HepG2 (cell line): ENCODE results near the gene FFAR2. TPM values are rescaled to one million over a fixed set of nuclear protein-coding genes. Genes with fewer than 3 reads are reported as not detected.

ENCODE experiments used
- ATAC-seq: fragments of 200-7000 bp; cut with Tn5 transposase; 3 replicates; pipeline ENCODE4 v1.9.1; 2020; ENCODE audit warnings: mild to moderate bottlenecking, moderate library complexity
- BruUV-seq: library from RNA; stranded (reverse); fragments of 400-500 nt; replicated peaks from 2 replicates; lab custom pipeline; 2021; lab: Mats Ljungman, UMichigan
- CTCF ChIA-PET: fragments of 300-600 bp; formaldehyde crosslinking; extraction: SDS; loops from one replicate; lab custom pipeline; 2021; ENCODE audit warnings: low total read pairs, inconsistent platforms, low intra/inter-chr PET ratio; lab: Yijun Ruan, JAX
- POLR2A ChIA-PET: fragments of 350-600 bp; sonication (Branson Sonifier 250); formaldehyde crosslinking; loops from one replicate; lab custom pipeline; 2020; ENCODE audit warnings: antibody characterized with exemption, inconsistent platforms; lab: Yijun Ruan, JAX
- DNase-seq: peaks from one replicate; pipeline ENCODE4 v3.0.0-alpha.2; 2015; ENCODE audit warnings: low spot score
- FAIRE-seq: peaks from 3 replicates; lab custom pipeline; 2011; peaks lifted over from hg19 to GRCh38; lab: Jason Lieb, UNC
- H2AFZ ChIP-seq: one replicate; pipeline ENCODE4 v1.6.1; 2011; ENCODE audit warnings: low read length, inconsistent platforms
- H3K27ac ChIP-seq: fragments of 300-600 bp; 3 replicates; pipeline ENCODE4 v1.8.0; 2011; ENCODE audit warnings: mixed run types, mild to moderate bottlenecking, mixed read lengths, low read length, inconsistent platforms; ENCODE audit not compliant: insufficient read depth; ENCODE audit errors: extremely low read length
- H3K27me3 ChIP-seq, 2 experiments: fragments of 200-600 bp in 1 of 2; 2 replicates in 1 of 2; 3 replicates in 1 of 2; pipeline versions ENCODE4 v1.6.0 to v1.8.0; 2011; ENCODE audit warnings: low read length in 2 of 2, mild to moderate bottlenecking in 2 of 2, moderate library complexity in 2 of 2, inconsistent platforms in 1 of 2; ENCODE audit not compliant: insufficient read depth in 2 of 2, control insufficient read depth in 1 of 2
- H3K36me3 ChIP-seq, 2 experiments: fragments of 200-600 bp in 1 of 2; replicated peaks in 1 of 2; 2 replicates in 1 of 2; 3 replicates in 1 of 2; pipeline versions ENCODE4 v1.5.1 to v1.8.0; 2011; ENCODE audit warnings: low read length in 2 of 2, inconsistent platforms in 1 of 2; ENCODE audit not compliant: insufficient read depth in 2 of 2, control insufficient read depth in 1 of 2
- H3K4me1 ChIP-seq: 2 replicates; pipeline ENCODE4 v1.5.1; 2012; ENCODE audit warnings: low read length, inconsistent platforms; ENCODE audit not compliant: insufficient read depth
- H3K4me2 ChIP-seq: 2 replicates; pipeline ENCODE4 v1.6.0; 2011; ENCODE audit warnings: low read depth, low read length, inconsistent platforms
- H3K4me3 ChIP-seq, 3 experiments: fragments of 200-600 bp in 1 of 3; sonication (generic), shearing (Covaris generic) in 1 of 3; replicated peaks in 1 of 3; 2 replicates each; pipeline ENCODE4 v1.5.1; 2011 to 2016; ENCODE audit warnings: low read length in 3 of 3, inconsistent platforms in 2 of 3, low read depth in 2 of 3, mild to moderate bottlenecking in 2 of 3, control low read depth in 1 of 3, mixed read lengths in 1 of 3; ENCODE audit not compliant: insufficient read depth in 1 of 3
- H3K79me2 ChIP-seq: one replicate; pipeline ENCODE4 v1.6.1; 2011; ENCODE audit warnings: low read length, inconsistent platforms; ENCODE audit not compliant: insufficient read depth
- H3K9ac ChIP-seq: 2 replicates; pipeline ENCODE4 v1.6.0; 2011; ENCODE audit warnings: mild to moderate bottlenecking, low read depth, low read length, inconsistent platforms; ENCODE audit not compliant: insufficient read depth
- H3K9me3 ChIP-seq: 2 replicates; pipeline ENCODE4 v1.5.1; 2012; ENCODE audit warnings: mild to moderate bottlenecking, low read length
- H4K20me1 ChIP-seq: 2 replicates; pipeline ENCODE4 v1.6.0; 2011; ENCODE audit warnings: inconsistent platforms, mild to moderate bottlenecking, low read length, moderate library complexity; ENCODE audit not compliant: insufficient read depth
- MTF1 ChIP-seq: sonication (generic); formaldehyde crosslinking; IDR thresholded peaks from 2 replicates; pipeline ENCODE4 v1.5.0; 2020; ENCODE audit warnings: missing genetic modification reagents
- NFE2L1 ChIP-seq: sonication (generic); formaldehyde crosslinking; IDR thresholded peaks from 2 replicates; pipeline ENCODE4 v1.4.0; 2020; ENCODE audit warnings: missing genetic modification reagents, mild to moderate bottlenecking, borderline replicate concordance
- NFKBIZ ChIP-seq: IDR thresholded peaks from 2 replicates; pipeline ENCODE4 v1.6.1; 2018; ENCODE audit warnings: missing genetic modification reagents, missing compliant biosample characterization
- PHB2 ChIP-seq: fragments of 450-650 bp; IDR thresholded peaks from 2 replicates; pipeline ENCODE4 v1.6.1; 2018; ENCODE audit not compliant: partially characterized antibody
- PREB ChIP-seq: sonication (generic); formaldehyde crosslinking; IDR thresholded peaks from 2 replicates; pipeline ENCODE4 v1.4.0; 2020; ENCODE audit warnings: missing genetic modification reagents
- TP53 ChIP-seq: sonication (generic); formaldehyde crosslinking; conservative IDR thresholded peaks from 2 replicates; pipeline ENCODE4 v1.4.0; 2020; ENCODE audit warnings: missing genetic modification reagents
- ZFP82 ChIP-seq: sonication (generic); formaldehyde crosslinking; IDR thresholded peaks from 2 replicates; pipeline ENCODE4 v1.5.1; 2020; ENCODE audit warnings: mild to moderate bottlenecking, missing genetic modification reagents, borderline replicate concordance
- ZNF263 ChIP-seq: sonication (generic); formaldehyde crosslinking; IDR thresholded peaks from 2 replicates; pipeline ENCODE4 v1.4.0; 2020; ENCODE audit warnings: missing genetic modification reagents
- ZNF296 ChIP-seq: sonication (generic); formaldehyde crosslinking; conservative IDR thresholded peaks from 2 replicates; pipeline ENCODE4 v1.5.0; 2020; ENCODE audit warnings: mild to moderate bottlenecking, missing genetic modification reagents
- WGBS: methylation state at CpG from one replicate; pipeline ENCODE4 v1.1.6; 2017; ENCODE audit warnings: low lambda C conversion rate; 5-methylcytosine and 5-hydroxymethylcytosine counted together
- in situ Hi-C: cut with HindIII; loops from 2 replicates; pipeline ENCODE4 v1.10.0; 2017; ENCODE audit warnings: low pct_unique_long_range_greater_than_20kb; ENCODE audit not compliant: extremely low pct_ligation_motif_present
- intact Hi-C: fragments of 100-400 bp; cut with micrococcal nuclease; formaldehyde crosslinking; loops from one replicate; pipeline ENCODE4 v1.10.0; 2022; ENCODE audit not compliant: unreplicated experiment
- polyA plus RNA-seq, 8 experiments: library from polyadenylated mRNA; depleted of rRNA in 3 of 8; stranded (reverse) in 7 of 8; unstranded in 1 of 8; fragments of >200 nt; fragmentation: Illumina TruSeq in 4 of 8; extraction: Trizol in 4 of 8; gene quantifications; 2 replicates each; pipeline versions ENCODE4 v1.2.1 to v1.2.3, GENCODE V29; 2011 to 2016; ENCODE audit warnings: low read depth in 4 of 8, missing spikeins in 1 of 8, mixed read lengths in 1 of 8; ENCODE audit not compliant: insufficient read depth in 1 of 8
- total RNA-seq, 5 experiments: library from RNA; depleted of rRNA; stranded (reverse); fragments of >200 nt; fragmentation: Illumina TruSeq; extraction: Trizol; gene quantifications; 2 replicates each; pipeline ENCODE4 v1.2.3, GENCODE V29; 2016; ENCODE audit warnings: low read depth in 1 of 5
- TF ChIP-seq, protein P1 (sequence below): sonication (generic); formaldehyde crosslinking; IDR thresholded peaks from 2 replicates; pipeline ENCODE4 v1.5.0; 2020; ENCODE audit warnings: mild to moderate bottlenecking, missing genetic modification reagents
- TF ChIP-seq, protein P2 (sequence below): sonication (generic); formaldehyde crosslinking; IDR thresholded peaks from 2 replicates; pipeline ENCODE4 v1.4.0; 2020; ENCODE audit warnings: missing genetic modification reagents, borderline replicate concordance
- TF ChIP-seq, protein P3 (sequence below): sonication (generic); formaldehyde crosslinking; IDR thresholded peaks from 2 replicates; pipeline ENCODE4 v1.4.0; 2020; ENCODE audit warnings: missing genetic modification reagents

Gene FFAR2
- total and polyA plus RNA-seq, 2 of the 13 experiments (the other 11 are each of a cell fraction or from before 2014, with no cell fraction given): 0.12 TPM; not detected in 1

DNA sequence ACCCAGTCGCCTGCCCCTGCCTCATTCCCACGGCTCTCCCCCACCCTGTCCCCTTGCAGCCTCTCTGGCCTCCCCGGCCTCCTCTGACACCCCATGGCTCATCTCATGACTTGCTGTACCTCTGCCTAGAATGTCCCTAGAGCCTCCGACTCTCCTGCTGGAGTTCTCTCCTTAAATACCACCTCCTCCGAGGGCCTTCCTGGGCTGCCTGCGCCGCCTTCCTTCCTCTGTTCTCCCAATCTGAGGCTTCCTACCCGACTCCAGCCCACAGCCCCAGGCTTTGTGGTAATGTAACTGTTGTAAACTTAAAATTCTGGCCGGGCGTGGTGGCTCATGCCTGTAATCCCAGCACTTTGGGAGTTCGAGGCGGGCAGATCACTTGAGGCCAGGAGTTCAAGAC is 49.5 kb upstream of the FFAR2 start (continued):
- TF ChIP-seq TP53 (CRISPR knock-in tag): no peak
- TF ChIP-seq, protein P1, sequence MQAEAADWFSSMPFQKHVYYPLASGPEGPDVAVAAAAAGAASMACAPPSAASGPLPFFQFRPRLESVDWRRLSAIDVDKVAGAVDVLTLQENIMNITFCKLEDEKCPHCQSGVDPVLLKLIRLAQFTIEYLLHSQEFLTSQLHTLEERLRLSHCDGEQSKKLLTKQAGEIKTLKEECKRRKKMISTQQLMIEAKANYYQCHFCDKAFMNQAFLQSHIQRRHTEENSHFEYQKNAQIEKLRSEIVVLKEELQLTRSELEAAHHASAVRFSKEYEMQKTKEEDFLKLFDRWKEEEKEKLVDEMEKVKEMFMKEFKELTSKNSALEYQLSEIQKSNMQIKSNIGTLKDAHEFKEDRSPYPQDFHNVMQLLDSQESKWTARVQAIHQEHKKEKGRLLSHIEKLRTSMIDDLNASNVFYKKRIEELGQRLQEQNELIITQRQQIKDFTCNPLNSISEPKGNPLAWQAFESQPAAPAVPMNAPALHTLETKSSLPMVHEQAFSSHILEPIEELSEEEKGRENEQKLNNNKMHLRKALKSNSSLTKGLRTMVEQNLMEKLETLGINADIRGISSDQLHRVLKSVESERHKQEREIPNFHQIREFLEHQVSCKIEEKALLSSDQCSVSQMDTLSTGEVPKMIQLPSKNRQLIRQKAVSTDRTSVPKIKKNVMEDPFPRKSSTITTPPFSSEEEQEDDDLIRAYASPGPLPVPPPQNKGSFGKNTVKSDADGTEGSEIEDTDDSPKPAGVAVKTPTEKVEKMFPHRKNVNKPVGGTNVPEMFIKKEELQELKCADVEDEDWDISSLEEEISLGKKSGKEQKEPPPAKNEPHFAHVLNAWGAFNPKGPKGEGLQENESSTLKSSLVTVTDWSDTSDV (CRISPR knock-in tag): no peak
- TF ChIP-seq, protein P2, sequence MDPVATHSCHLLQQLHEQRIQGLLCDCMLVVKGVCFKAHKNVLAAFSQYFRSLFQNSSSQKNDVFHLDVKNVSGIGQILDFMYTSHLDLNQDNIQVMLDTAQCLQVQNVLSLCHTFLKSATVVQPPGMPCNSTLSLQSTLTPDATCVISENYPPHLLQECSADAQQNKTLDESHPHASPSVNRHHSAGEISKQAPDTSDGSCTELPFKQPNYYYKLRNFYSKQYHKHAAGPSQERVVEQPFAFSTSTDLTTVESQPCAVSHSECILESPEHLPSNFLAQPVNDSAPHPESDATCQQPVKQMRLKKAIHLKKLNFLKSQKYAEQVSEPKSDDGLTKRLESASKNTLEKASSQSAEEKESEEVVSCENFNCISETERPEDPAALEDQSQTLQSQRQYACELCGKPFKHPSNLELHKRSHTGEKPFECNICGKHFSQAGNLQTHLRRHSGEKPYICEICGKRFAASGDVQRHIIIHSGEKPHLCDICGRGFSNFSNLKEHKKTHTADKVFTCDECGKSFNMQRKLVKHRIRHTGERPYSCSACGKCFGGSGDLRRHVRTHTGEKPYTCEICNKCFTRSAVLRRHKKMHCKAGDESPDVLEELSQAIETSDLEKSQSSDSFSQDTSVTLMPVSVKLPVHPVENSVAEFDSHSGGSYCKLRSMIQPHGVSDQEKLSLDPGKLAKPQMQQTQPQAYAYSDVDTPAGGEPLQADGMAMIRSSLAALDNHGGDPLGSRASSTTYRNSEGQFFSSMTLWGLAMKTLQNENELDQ: no peak

DNA sequence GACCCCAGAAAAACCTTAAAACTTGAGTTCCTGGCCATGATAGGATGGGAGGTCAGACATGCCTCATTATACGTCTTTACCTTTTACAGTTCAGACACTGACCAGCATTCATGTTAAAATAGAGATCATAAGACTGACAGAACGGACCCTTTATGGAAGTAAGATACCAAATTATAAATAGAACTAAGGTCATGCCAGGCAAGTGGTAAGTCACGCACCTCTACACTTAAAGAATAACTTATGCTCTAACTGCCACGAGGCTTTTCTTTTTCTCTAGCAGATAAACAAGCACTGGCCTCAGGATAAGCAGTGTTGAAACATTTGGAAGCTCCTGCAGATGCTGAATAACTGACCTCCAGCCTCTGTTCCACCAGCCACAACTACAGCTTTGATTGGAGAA is 48.8 kb upstream of the FFAR2 start:
- Histone ChIP-seq H4K20me1 (no peaks in the 10 kb centered on the region), H3K79me2 (no peaks in the 10 kb centered on the region), H3K4me3 (no peak overlapping the region), H3K27ac (no peak overlapping the region), H3K36me3 (no peaks in the 10 kb centered on the region), H3K4me1 (peaks cover 43% of the 10 kb centered on the region), H3K9ac (no peak overlapping the region), H2AFZ (peak overlapping the region; percentile 11), H3K27me3 (peaks cover 2 to 3% of the 10 kb centered on the region in 2 experiments; a peak in 2 of 5 replicates), H3K9me3 (no peaks in the 10 kb centered on the region), H3K4me2 (no peak overlapping the region)
- in situ Hi-C loops: no loop called here
- BruUV-seq: no TSS peak
- intact Hi-C loops: loop anchor here (5.0 kb wide), 1 partner anchor 47 kb away; no protein-coding TSS in a partner anchor
- no peak for DNase-seq
- TF ChIP-seq MTF1 (CRISPR knock-in tag): no peak
- TF ChIP-seq ZNF296 (CRISPR knock-in tag): no peak
- TF ChIP-seq ZFP82 (CRISPR knock-in tag): no peak
- no peak for TF ChIP-seq PHB2
- TF ChIP-seq NFKBIZ (CRISPR knock-in tag): no peak
- no peak for TF ChIP-seq ZNF263 (CRISPR knock-in tag)
- TF ChIP-seq, protein P3, sequence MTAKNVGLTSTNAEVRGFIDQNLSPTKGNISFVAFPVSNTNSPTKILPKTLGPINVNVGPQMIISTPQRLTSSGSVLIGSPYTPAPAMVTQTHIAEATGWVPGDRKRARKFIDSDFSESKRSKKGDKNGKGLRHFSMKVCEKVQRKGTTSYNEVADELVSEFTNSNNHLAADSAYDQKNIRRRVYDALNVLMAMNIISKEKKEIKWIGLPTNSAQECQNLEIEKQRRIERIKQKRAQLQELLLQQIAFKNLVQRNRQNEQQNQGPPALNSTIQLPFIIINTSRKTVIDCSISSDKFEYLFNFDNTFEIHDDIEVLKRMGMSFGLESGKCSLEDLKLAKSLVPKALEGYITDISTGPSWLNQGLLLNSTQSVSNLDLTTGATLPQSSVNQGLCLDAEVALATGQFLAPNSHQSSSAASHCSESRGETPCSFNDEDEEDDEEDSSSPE (CRISPR knock-in tag): no peak
- no peak for TF ChIP-seq PREB (CRISPR knock-in tag)
- TF ChIP-seq NFE2L1 (CRISPR knock-in tag): no peak
- ATAC-seq: no peak
- ChIA-PET POLR2A (no interaction called here), CTCF (no interaction called here)
- 33% methylated on average over 4 of the region's 4 CpGs for WGBS
- FAIRE-seq: no peak
